Measurements from ENCODE around the gene LEKR1.

The LEKR1 gene

GRCh38 chr3:156792114-156792513, 34.0 kb upstream of the LEKR1 start:
- no peak overlapping the region for H3K4me2 ChIP-seq (ENCODE audit: insufficient read depth, low read length)
- no peaks in the 10 kb centered on the region for H3K4me1 ChIP-seq (ENCODE audit: insufficient read depth, low read length)
- no peaks in the 10 kb centered on the region for H3K9me3 ChIP-seq (ENCODE audit: insufficient read depth, low read length, severe bottlenecking)
- H3K79me2 ChIP-seq (ENCODE audit: insufficient read depth, low read length), result no peaks in the 10 kb centered on the region
- TF ChIP-seq EZH2 (IDR thresholded peaks at IDR 0.05; ENCODE audit: borderline replicate concordance, low read depth, low read length, severe bottlenecking), result no peak
- TF ChIP-seq, protein P1, sequence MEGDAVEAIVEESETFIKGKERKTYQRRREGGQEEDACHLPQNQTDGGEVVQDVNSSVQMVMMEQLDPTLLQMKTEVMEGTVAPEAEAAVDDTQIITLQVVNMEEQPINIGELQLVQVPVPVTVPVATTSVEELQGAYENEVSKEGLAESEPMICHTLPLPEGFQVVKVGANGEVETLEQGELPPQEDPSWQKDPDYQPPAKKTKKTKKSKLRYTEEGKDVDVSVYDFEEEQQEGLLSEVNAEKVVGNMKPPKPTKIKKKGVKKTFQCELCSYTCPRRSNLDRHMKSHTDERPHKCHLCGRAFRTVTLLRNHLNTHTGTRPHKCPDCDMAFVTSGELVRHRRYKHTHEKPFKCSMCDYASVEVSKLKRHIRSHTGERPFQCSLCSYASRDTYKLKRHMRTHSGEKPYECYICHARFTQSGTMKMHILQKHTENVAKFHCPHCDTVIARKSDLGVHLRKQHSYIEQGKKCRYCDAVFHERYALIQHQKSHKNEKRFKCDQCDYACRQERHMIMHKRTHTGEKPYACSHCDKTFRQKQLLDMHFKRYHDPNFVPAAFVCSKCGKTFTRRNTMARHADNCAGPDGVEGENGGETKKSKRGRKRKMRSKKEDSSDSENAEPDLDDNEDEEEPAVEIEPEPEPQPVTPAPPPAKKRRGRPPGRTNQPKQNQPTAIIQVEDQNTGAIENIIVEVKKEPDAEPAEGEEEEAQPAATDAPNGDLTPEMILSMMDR (IDR thresholded peaks at IDR 0.05; ENCODE audit: borderline replicate concordance, extremely low read depth, low read length, poor library complexity, severe bottlenecking), result no peak
- no peak overlapping the region for H3K9ac ChIP-seq (ENCODE audit: low read depth, low read length)
- no peaks in the 10 kb centered on the region for H3K27me3 ChIP-seq (ENCODE audit: insufficient read depth, low read length, poor library complexity)
- H2AFZ ChIP-seq (ENCODE audit: low read depth, low read length), result no peak overlapping the region
- H3K36me3 ChIP-seq (ENCODE audit: insufficient read depth, low read length), result no peaks in the 10 kb centered on the region
- no peak overlapping the region for H3K4me3 ChIP-seq (ENCODE audit: low read depth in 1 of 2, low read length in 2 of 2)
- H4K20me1 ChIP-seq (ENCODE audit: insufficient read depth, low read length), result no peaks in the 10 kb centered on the region
- ATAC-seq (ENCODE audit: insufficient read depth, low read depth) (no peak), DNase-seq (no peak)
- H3K27ac ChIP-seq (ENCODE audit: low read length), result no peak overlapping the region

GRCh38 chr3:156792536-156792935, 33.6 kb upstream of the LEKR1 start:
- no peaks in the 10 kb centered on the region for H3K79me2 ChIP-seq (ENCODE audit: insufficient read depth, low read length)
- H3K27ac ChIP-seq (ENCODE audit: low read length), result no peak overlapping the region
- H3K4me3 ChIP-seq (ENCODE audit: low read depth in 1 of 2, low read length in 2 of 2), result no peak overlapping the region
- no peak for TF ChIP-seq EZH2 (IDR thresholded peaks at IDR 0.05; ENCODE audit: borderline replicate concordance, low read depth, low read length, severe bottlenecking)
- TF ChIP-seq, protein P1 (IDR thresholded peaks at IDR 0.05; ENCODE audit: borderline replicate concordance, extremely low read depth, low read length, poor library complexity, severe bottlenecking), result no peak
- no peak overlapping the region for H3K4me2 ChIP-seq (ENCODE audit: insufficient read depth, low read length)
- H3K4me1 ChIP-seq (ENCODE audit: insufficient read depth, low read length), result no peaks in the 10 kb centered on the region
- H4K20me1 ChIP-seq (ENCODE audit: insufficient read depth, low read length), result no peaks in the 10 kb centered on the region
- no peak overlapping the region for H2AFZ ChIP-seq (ENCODE audit: low read depth, low read length)
- H3K9me3 ChIP-seq (ENCODE audit: insufficient read depth, low read length, severe bottlenecking), result no peaks in the 10 kb centered on the region
- H3K9ac ChIP-seq (ENCODE audit: low read depth, low read length), result no peak overlapping the region
- ATAC-seq (ENCODE audit: insufficient read depth, low read depth) (no peak), DNase-seq (no peak)
- no peaks in the 10 kb centered on the region for H3K36me3 ChIP-seq (ENCODE audit: insufficient read depth, low read length)
- no peaks in the 10 kb centered on the region for H3K27me3 ChIP-seq (ENCODE audit: insufficient read depth, low read length, poor library complexity)

DNA sequence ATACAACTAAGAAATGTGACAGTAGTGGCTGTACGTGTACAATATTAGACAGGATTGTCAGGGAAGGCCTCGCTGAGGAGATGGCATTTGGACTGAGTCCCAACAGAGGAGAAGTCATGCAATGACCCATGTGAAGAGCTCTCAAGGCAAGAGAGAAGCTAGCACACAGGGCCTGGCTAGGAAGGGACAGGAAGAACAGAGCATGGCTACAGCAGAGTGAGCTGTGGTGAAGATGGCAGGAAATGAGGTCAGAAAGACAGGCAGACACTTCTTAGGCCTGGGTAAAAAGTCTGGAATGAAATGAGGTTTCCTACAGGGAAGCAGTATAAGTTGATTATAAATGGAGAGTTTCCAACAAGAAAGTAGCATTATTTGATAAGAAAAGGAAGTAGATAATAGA, 33.2 kb upstream of the LEKR1 start:
- H3K27me3 ChIP-seq (ENCODE audit: insufficient read depth, low read length, poor library complexity), result no peaks in the 10 kb centered on the region
- no peaks in the 10 kb centered on the region for H3K79me2 ChIP-seq (ENCODE audit: insufficient read depth, low read length)
- DNase-seq, result peak; percentile 15
- peak overlapping the region; percentile 40; the same call in 1 of the 2 replicates for H2AFZ ChIP-seq (ENCODE audit: low read depth, low read length)
- ATAC-seq (ENCODE audit: insufficient read depth, low read depth), result peak; percentile 88
- H3K27ac ChIP-seq (ENCODE audit: low read length), result no peak overlapping the region
- no peak overlapping the region for H3K9ac ChIP-seq (ENCODE audit: low read depth, low read length)
- no peak overlapping the region for H3K4me3 ChIP-seq (ENCODE audit: low read depth in 1 of 2, low read length in 2 of 2)
- no peaks in the 10 kb centered on the region for H3K4me1 ChIP-seq (ENCODE audit: insufficient read depth, low read length)
- H3K36me3 ChIP-seq (ENCODE audit: insufficient read depth, low read length), result no peaks in the 10 kb centered on the region
- TF ChIP-seq, protein P1 (IDR thresholded peaks at IDR 0.05; ENCODE audit: borderline replicate concordance, extremely low read depth, low read length, poor library complexity, severe bottlenecking), result no peak
- TF ChIP-seq EZH2 (IDR thresholded peaks at IDR 0.05; ENCODE audit: borderline replicate concordance, low read depth, low read length, severe bottlenecking), result no peak
- no peaks in the 10 kb centered on the region for H4K20me1 ChIP-seq (ENCODE audit: insufficient read depth, low read length)
- no peaks in the 10 kb centered on the region for H3K9me3 ChIP-seq (ENCODE audit: insufficient read depth, low read length, severe bottlenecking)
- H3K4me2 ChIP-seq (ENCODE audit: insufficient read depth, low read length), result no peak overlapping the region

DNA sequence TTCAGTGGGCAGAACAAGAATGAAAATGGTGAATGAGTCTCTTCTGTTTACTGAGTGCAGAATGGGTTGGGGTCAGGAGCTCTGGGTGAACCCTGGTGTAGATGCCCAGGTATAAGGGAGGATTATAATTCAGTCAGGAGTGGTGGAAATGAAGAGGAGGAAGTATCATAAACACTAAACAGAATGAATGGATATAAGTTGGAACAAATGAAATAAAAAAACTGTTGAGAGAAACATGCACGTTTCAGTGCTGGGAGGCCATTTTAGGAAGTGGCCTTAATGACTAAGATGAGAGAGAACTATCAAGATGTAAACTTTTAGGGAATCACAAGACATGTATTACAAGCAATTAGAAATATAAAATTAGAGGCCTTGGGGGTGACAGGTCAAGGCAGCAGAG, 32.8 kb upstream of the LEKR1 start:
- Histone ChIP-seq H3K27ac (ENCODE audit: low read length) (no peak overlapping the region), H3K4me1 (ENCODE audit: insufficient read depth, low read length) (no peaks in the 10 kb centered on the region), H3K9me3 (ENCODE audit: insufficient read depth, low read length, severe bottlenecking) (no peaks in the 10 kb centered on the region), H4K20me1 (ENCODE audit: insufficient read depth, low read length) (no peaks in the 10 kb centered on the region), H3K4me3 (ENCODE audit: low read depth in 1 of 2, low read length in 2 of 2) (no peak overlapping the region), H3K4me2 (ENCODE audit: insufficient read depth, low read length) (no peak overlapping the region), H3K27me3 (ENCODE audit: insufficient read depth, low read length, poor library complexity) (no peaks in the 10 kb centered on the region), H3K36me3 (ENCODE audit: insufficient read depth, low read length) (no peaks in the 10 kb centered on the region), H2AFZ (ENCODE audit: low read depth, low read length) (no peak overlapping the region), H3K9ac (ENCODE audit: low read depth, low read length) (no peak overlapping the region), H3K79me2 (ENCODE audit: insufficient read depth, low read length) (no peaks in the 10 kb centered on the region)
- no peak for DNase-seq
- TF ChIP-seq, protein P1 (IDR thresholded peaks at IDR 0.05; ENCODE audit: borderline replicate concordance, extremely low read depth, low read length, poor library complexity, severe bottlenecking), result no peak
- no peak for TF ChIP-seq EZH2 (IDR thresholded peaks at IDR 0.05; ENCODE audit: borderline replicate concordance, low read depth, low read length, severe bottlenecking)
- no peak for ATAC-seq (ENCODE audit: insufficient read depth, low read depth)

Data from DND-41 (cell line).